ENCODE measurements around the gene CASK.

CASK gene

DNA sequence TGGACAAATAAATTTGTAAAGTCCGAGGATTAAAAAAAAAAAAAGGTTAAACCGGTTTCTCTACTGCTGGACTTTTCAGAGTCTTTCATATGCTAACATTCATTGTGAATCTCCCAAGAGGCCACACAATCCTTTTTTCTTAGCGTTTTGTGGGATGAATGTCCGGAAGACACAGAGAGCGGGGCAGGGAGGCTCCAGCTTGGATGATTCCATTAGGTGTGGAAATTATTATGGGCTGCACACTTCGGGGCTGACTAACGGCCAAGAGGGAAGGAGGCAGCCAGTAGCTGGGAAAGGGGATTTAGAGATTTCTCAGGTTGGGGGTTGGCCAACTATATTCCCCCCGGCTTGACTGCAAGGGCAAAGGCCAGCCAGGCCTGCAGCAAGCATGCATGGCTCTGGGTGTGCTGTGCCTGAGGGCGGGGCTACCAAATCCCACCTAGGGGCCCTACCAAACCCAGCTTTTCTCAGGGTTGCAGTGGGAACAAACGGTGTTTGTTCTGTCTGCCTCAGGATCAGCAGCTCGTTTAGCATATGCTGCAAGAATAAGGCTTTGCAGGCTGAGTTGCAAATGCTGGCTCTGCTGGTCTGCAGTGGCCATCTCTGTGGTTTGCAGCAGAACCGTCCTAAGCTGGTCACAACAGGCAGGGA, 447.6 kb downstream of the CASK start:
- in situ Hi-C loops (cut with HindIII; ENCODE audit: low sequenced_read_pairs) = no loop called here
- DNase-seq (ENCODE audit: low read depth) = no peak
- H3K4me3 ChIP-seq (ENCODE audit: low read depth, low read length) = no peak overlapping the region

GRCh38 chrX:41475191-41475590, 448.2 kb downstream of the CASK start:
- in situ Hi-C loops (cut with HindIII; ENCODE audit: low sequenced_read_pairs) = no loop called here
- H3K4me3 ChIP-seq (ENCODE audit: low read depth, low read length) = no peak overlapping the region
- no peak for TF ChIP-seq CTCF (IDR thresholded peaks at IDR 0.05; ENCODE audit: low read depth, low read length, missing control alignments)
- no peak for DNase-seq (ENCODE audit: low read depth)

More for the DNA sequence above, 447.6 kb downstream of the CASK start:
- no peak for TF ChIP-seq CTCF (IDR thresholded peaks at IDR 0.05; ENCODE audit: low read depth, low read length, missing control alignments)

DNA sequence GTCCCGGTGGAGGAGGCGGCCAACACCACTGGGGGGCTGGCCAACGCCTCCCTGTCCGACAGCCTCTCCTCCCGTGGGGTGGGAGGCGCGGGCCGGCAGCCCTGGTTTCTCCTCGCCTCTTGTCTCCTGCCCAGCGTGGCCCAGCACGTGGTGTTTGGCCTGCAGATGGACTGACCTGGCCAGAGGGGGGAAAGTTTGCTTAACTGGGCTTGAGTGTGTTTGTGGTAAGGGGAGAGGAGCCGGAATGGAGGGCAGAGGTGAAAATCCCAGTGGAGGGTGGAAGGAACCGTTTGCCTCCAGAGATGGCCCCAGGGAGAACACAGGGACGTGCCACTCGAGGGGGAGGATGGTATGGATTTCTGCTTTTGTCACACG, 448.6 kb downstream of the CASK start:
- in situ Hi-C loops (cut with HindIII; ENCODE audit: low sequenced_read_pairs) = no loop called here
- DNase-seq (ENCODE audit: low read depth) = no peak
- no peak overlapping the region for H3K4me3 ChIP-seq (ENCODE audit: low read depth, low read length)
- TF ChIP-seq CTCF (IDR thresholded peaks at IDR 0.05; ENCODE audit: low read depth, low read length, missing control alignments) = no peak

GRCh38 chrX:41473936-41474725, 449.2 kb downstream of the CASK start:
- H3K4me3 ChIP-seq (ENCODE audit: low read depth, low read length) = no peak overlapping the region
- in situ Hi-C loops (cut with HindIII; ENCODE audit: low sequenced_read_pairs) = no loop called here
- TF ChIP-seq CTCF (IDR thresholded peaks at IDR 0.05; ENCODE audit: low read depth, low read length, missing control alignments) = no peak
- no peak for DNase-seq (ENCODE audit: low read depth)

GRCh38 chrX:41472231-41472815, 451.0 kb downstream of the CASK start:
- in situ Hi-C loops (cut with HindIII; ENCODE audit: low sequenced_read_pairs) = no loop called here
- no peak for TF ChIP-seq CTCF (IDR thresholded peaks at IDR 0.05; ENCODE audit: low read depth, low read length, missing control alignments)
- no peak overlapping the region for H3K4me3 ChIP-seq (ENCODE audit: low read depth, low read length)
- no peak for DNase-seq (ENCODE audit: low read depth)

GRCh38 chrX:41471786-41472185, 451.6 kb downstream of the CASK start:
- in situ Hi-C loops (cut with HindIII; ENCODE audit: low sequenced_read_pairs) = no loop called here
- TF ChIP-seq CTCF (IDR thresholded peaks at IDR 0.05; ENCODE audit: low read depth, low read length, missing control alignments) = no peak

More at GRCh38 chrX:41471786-41472185, 451.6 kb downstream of the CASK start:
- no peak overlapping the region for H3K4me3 ChIP-seq (ENCODE audit: low read depth, low read length)
- DNase-seq (ENCODE audit: low read depth) = no peak

Measured in astrocyte of the cerebellum (primary cell).